Memory B cell (primary cell): ENCODE data around the gene ASPDH.
A peak's percentile ranks its signal among the peaks of the same experiment; 100 is the strongest.
"Not testable (repeated sequence)": the region's sequence is repeated elsewhere in the genome, so short reads cannot be mapped to it uniquely, and the experiment has no call there.

Source experiments
- ATAC-seq: fragments of 150-1000 bp; cut with Tn5 transposase; 2 replicates; pipeline ENCODE4 v1.10.0; 2021; ENCODE audit warnings: low read depth, mild to moderate bottlenecking, moderate library complexity
- DNase-seq, 2 donors: peaks; one replicate each; pipeline ENCODE4 v3.0.0; 2022; ENCODE audit warnings: low spot score in 2 of 2
- H3K27ac Mint-ChIP-seq: one replicate; pipeline ENCODE4 v1.8.0; 2022; ENCODE audit warnings: mild to moderate bottlenecking, moderate library complexity, mixed read lengths
- H3K27me3 Mint-ChIP-seq: one replicate; pipeline ENCODE4 v1.8.0; 2022; ENCODE audit warnings: mixed read lengths
- H3K36me3 Mint-ChIP-seq: one replicate; pipeline ENCODE4 v1.8.0; 2022; ENCODE audit warnings: mild to moderate bottlenecking, mixed read lengths
- H3K4me1 Mint-ChIP-seq: one replicate; pipeline ENCODE4 v1.8.0; 2022; ENCODE audit warnings: mixed read lengths
- H3K4me3 Mint-ChIP-seq: one replicate; pipeline ENCODE4 v1.8.0; 2022; ENCODE audit warnings: mild to moderate bottlenecking, moderate library complexity, mixed read lengths
- H3K9me3 Mint-ChIP-seq: one replicate; pipeline ENCODE4 v1.8.0; 2022; ENCODE audit warnings: mixed read lengths

The ASPDH gene

DNA sequence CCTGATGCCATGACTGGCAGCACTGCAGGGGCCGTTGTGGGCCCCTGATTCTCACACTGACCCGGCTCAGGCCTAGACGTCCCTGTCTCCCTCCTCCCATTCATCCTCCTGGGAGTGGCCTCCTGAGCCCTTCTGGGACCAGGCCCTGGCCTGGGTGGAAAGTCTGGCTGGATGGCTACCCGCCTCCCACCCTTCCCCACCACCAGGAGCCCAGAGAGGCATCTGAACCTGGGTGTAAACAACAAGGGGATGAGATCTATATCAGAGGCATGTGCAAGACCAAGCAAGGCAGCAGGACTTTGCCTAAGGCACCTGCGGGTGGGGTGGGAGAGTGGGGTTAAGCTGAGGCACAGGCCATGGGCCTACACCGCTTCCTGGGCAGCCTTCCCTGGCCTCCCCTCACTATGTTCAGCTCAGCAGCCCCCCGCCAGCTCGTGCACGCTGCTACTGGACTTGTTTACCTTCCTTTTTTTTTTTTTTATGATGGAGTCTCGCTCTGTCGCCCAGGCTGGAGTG is 22.0 kb upstream of the ASPDH start:
- Mint-ChIP-seq H3K4me3 (no peak overlapping the region), H3K36me3 (peaks cover 7% of the 10 kb centered on the region), H3K4me1 (peaks cover 4% of the 10 kb centered on the region), H3K27me3 (peaks cover 21% of the 10 kb centered on the region), H3K27ac (no peak overlapping the region), H3K9me3 (peaks cover 12% of the 10 kb centered on the region)
- DNase-seq (no peak), ATAC-seq (no peak)

DNA sequence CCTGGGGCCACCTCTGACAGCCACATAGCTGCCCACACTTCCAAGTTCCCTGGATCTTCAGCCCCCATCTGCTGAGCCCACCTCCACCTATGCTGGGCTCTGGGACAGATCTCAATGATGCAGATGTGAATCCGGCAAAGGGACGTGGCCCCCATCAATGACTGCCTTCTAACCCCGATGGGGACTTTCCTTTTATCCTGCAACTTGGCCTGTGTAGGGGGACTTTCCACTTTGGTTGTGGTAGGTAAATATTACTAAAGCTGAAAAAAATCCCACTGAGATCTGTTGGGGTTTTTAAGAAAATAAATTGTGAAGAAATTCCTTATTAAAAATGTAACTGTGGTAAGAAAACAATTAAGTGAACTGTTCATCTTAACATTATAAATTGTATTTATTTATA is 20.8 kb upstream of the ASPDH start:
- ATAC-seq (peak; percentile 39), DNase-seq (no peak)
- H3K27ac Mint-ChIP-seq, result no peak overlapping the region
- peaks cover 27% of the 10 kb centered on the region for H3K27me3 Mint-ChIP-seq
- peaks cover 4% of the 10 kb centered on the region for H3K4me1 Mint-ChIP-seq
- H3K4me3 Mint-ChIP-seq, result no peak overlapping the region
- H3K36me3 Mint-ChIP-seq, result peaks cover 7% of the 10 kb centered on the region
- H3K9me3 Mint-ChIP-seq, result peaks cover 12% of the 10 kb centered on the region

DNA sequence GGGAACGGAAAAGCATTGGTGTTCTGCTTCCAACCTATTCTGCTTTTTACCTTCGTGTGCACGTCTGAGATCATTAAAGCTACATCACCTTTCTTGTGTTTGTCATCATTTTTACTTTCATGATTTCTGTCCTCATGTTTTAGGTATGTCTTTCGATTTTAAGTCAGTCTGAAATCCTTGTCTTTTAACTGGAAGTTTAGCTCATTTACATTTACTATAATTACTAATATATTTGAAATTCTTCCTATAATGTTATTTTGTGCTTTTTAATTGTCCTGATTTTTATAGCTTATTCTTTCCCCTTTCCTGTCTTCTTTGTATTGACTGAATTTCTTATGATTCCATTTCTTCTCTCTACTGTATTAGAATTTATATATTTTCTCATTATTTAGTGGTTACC is 19.2 kb upstream of the ASPDH start:
- H3K27ac Mint-ChIP-seq, result no peak overlapping the region
- peaks cover 7% of the 10 kb centered on the region for H3K36me3 Mint-ChIP-seq
- H3K4me3 Mint-ChIP-seq, result no peak overlapping the region
- H3K27me3 Mint-ChIP-seq, result peaks cover 29% of the 10 kb centered on the region
- no peak for DNase-seq
- peaks cover 4% of the 10 kb centered on the region for H3K4me1 Mint-ChIP-seq
- peaks cover 12% of the 10 kb centered on the region for H3K9me3 Mint-ChIP-seq
- ATAC-seq, result no peak

DNA sequence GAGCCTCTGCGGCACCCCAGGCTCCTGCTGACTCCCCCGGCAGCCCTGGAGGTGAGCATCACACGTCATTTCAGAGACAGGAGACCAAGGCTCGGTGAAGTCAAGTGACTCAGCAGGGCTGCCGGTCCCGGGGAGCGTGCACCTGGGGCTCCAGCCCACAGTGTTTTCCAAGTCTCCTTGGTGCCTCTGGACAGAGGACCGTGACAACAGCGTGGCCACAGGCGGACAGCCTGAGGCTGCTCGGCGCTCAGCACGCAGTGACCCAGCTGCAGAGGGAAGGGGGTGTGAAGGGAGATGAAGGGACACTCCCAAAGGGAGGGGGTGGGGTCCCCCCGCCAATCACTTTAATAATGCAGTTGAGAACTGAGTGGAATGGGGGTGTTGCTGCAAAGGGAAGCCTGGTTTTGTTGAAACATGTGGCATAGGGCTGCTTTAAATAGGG is 17.5 kb upstream of the ASPDH start:
- no peak overlapping the region for H3K4me3 Mint-ChIP-seq
- H3K27ac Mint-ChIP-seq, result no peak overlapping the region
- H3K9me3 Mint-ChIP-seq, result peaks cover 12% of the 10 kb centered on the region
- peaks cover 7% of the 10 kb centered on the region for H3K36me3 Mint-ChIP-seq
- DNase-seq (no peak), ATAC-seq (no peak)
- no peaks in the 10 kb centered on the region for H3K4me1 Mint-ChIP-seq
- peaks cover 28% of the 10 kb centered on the region for H3K27me3 Mint-ChIP-seq

DNA sequence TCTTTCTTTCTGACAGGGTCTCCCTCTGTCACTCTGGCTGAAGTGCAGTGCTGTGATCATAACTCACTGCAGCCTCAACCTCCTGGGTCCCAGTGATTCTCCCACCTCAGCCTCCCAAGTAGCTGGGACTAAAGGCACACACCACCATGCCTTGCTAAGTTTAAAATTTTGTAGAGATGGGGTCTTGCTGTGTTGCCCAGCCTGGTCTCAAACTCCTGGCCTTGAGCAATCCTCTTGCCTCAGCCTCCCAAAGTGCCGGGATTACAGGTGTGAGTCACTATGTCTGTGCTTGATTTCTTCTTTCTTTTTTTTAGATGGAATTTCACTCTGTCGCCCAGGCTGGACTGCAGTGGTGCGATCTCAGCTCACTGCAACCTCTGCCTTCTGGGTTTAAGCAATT is 14.3 kb upstream of the ASPDH start:
- not testable (repeated sequence) for H3K4me3 Mint-ChIP-seq, DNase-seq, H3K27ac Mint-ChIP-seq, H3K4me1 Mint-ChIP-seq, H3K36me3 Mint-ChIP-seq, ATAC-seq, H3K9me3 Mint-ChIP-seq
- H3K27me3 Mint-ChIP-seq, result peaks cover 21% of the 10 kb centered on the region

DNA sequence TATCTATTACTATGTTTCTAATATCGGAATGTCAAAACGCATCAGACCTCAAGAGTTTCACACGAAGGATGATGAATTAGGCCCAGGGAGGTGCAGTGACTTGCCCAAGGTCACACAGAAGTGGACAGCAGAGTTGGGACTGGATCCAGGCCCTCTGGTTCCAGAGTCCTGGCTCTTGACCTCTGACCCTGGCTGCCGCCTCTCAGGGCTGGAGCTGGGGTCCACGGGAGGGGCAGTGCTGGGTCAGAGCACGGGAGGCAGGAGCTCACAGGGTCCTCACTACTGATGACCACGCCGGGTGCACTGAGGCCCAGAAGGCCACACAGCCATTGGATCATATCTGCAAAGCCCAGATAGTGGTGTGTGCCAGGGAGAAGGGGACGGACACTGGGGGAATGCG is 9.2 kb upstream of the ASPDH start:
- no peak for ATAC-seq
- H3K4me3 Mint-ChIP-seq, result no peak overlapping the region
- no peak for DNase-seq
- no peaks in the 10 kb centered on the region for H3K36me3 Mint-ChIP-seq
- no peaks in the 10 kb centered on the region for H3K4me1 Mint-ChIP-seq
- H3K27me3 Mint-ChIP-seq, result peaks cover 4% of the 10 kb centered on the region
- no peak overlapping the region for H3K27ac Mint-ChIP-seq
- no peaks in the 10 kb centered on the region for H3K9me3 Mint-ChIP-seq

DNA sequence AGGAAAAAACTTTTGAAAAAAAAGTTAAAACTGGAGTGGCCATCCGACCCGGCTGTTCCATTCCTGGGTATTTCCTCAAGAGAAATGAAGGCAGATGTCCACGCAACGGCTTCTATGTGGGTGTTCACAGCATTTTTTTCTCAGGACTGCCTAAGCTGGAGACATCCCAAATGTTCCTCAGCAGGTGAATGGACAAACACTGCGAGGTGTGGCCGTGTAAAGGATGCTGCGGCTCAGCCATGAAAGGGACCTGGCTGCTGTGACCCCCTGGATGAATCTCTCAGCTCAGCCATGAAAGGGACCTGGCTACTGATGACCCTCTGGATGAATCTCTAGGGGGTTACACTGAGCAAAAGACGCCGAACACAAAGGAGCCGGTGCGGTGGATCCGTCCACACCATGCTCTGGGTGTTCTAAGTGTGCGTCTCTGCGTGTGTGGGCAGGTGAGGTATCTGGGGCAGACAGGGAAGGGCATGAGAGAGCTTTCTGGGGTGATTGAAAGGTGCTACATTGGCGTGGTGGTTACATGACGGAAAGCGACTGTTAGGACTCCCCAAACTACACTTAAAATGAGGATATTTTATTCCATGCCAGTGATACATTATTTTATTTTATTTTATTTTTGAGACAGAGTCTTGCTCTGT is 7.2 kb upstream of the ASPDH start:
- Mint-ChIP-seq H3K27me3 (no peaks in the 10 kb centered on the region), H3K4me3 (no peak overlapping the region), H3K36me3 (no peaks in the 10 kb centered on the region), H3K4me1 (no peaks in the 10 kb centered on the region), H3K27ac (no peak overlapping the region), H3K9me3 (no peaks in the 10 kb centered on the region)
- DNase-seq, result no peak
- no peak for ATAC-seq

DNA sequence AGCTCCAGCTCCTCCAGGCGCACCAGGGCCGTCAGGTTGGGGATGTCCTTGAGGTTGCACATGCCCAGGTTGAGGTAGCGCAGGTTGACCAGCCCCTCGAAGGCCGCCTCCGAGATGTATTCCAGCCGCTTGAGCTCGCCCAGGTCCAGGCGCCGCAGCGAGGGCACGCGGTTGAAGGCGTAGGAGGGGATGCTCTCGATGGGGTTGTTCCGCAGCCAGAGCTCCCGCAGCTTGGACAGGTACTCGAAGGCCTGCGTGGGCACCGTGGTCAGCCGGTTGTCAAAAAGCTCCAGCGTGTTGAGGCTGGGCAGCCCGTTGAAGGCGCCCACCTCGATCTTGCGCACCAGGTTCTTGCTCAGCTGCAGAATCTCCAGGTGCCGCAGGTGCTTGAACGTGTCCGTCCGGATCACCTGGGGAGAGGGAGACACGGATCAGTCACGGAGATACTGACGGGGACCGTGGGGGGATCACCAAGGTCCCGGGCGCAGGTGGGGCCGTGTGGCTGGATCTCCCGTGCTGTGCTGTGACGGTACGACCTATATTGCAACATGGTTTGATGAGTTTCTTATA is 5.4 kb upstream of the ASPDH start:
- H3K36me3 Mint-ChIP-seq, result no peaks in the 10 kb centered on the region
- peaks cover 3% of the 10 kb centered on the region for H3K4me1 Mint-ChIP-seq
- H3K9me3 Mint-ChIP-seq, result no peaks in the 10 kb centered on the region
- no peak for ATAC-seq
- peaks cover 5% of the 10 kb centered on the region for H3K27me3 Mint-ChIP-seq
- H3K27ac Mint-ChIP-seq, result no peak overlapping the region
- H3K4me3 Mint-ChIP-seq, result no peak overlapping the region
- no peak for DNase-seq

DNA sequence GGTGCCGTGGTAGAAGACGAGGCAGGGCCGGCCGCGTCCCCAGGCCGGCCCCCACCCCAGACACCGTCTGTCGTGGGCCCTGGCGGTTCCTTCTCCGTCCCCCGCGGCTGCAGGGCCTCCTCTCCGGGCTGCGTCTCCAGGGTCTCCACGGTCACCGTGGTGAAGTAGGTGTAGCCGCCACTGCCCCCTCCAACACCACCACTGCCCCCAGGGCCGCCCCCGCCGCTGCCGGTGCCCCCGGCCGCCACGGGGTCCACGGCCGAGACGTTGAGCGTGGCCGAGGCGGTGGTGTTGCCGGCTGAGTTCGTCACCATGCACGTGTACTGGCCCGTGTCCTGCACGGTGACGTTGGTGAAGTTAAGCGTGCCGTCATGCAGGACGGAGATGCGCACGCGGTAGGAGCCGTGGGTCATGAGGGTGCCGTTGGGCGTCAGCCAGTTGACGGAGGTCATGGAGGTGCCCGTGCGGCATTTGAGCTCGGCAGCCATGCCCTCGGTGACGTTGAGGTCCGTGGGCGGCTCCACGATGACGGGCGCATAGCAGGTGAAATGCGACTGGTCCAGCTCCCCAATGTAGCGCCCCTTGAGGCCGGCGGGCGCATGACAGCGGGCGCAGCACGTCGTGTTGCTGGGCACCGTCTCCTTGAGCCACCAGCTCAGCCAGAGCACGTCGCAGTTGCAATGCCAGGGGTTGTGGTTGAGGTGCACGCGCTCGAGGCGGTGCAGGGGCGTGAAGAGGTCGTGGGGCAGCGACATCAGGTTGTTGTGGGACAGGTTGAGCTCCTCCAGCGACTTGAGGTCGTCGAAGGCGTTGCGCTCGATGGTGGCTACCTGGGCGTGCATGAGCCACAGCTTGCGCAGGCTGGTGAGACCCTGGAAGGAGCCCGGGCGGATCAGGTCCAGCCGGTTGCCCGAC is 4.6 kb upstream of the ASPDH start:
- H3K4me1 Mint-ChIP-seq, result peaks cover 4% of the 10 kb centered on the region
- DNase-seq (no peak), ATAC-seq (no peak)
- H3K36me3 Mint-ChIP-seq, result no peaks in the 10 kb centered on the region
- no peak overlapping the region for H3K4me3 Mint-ChIP-seq
- no peaks in the 10 kb centered on the region for H3K9me3 Mint-ChIP-seq
- peaks cover 8% of the 10 kb centered on the region for H3K27me3 Mint-ChIP-seq
- H3K27ac Mint-ChIP-seq, result no peak overlapping the region

DNA sequence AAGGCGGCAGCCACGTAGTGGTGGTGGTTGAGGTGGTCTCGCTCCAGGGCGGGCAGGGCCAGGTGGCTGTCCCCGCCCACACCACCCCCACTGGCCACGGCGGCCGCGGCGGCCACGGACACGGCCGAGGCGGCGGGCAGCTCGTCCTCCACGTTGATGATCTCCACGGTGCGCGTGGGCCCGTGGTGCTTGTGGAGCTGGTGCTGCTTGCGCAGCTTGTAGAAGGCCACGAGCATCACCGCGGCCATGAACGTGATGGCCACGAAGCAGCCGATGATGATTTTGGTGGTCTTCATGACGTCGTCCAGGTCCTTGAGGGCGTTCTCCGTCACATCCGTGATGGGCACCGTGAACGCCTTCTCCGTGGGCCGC is 4.0 kb upstream of the ASPDH start:
- H3K4me3 Mint-ChIP-seq, result no peak overlapping the region
- ATAC-seq (no peak), DNase-seq (no peak)
- peaks cover 10% of the 10 kb centered on the region for H3K27me3 Mint-ChIP-seq
- H3K27ac Mint-ChIP-seq, result no peak overlapping the region
- no peaks in the 10 kb centered on the region for H3K36me3 Mint-ChIP-seq
- H3K9me3 Mint-ChIP-seq, result no peaks in the 10 kb centered on the region
- H3K4me1 Mint-ChIP-seq, result peaks cover 7% of the 10 kb centered on the region

DNA sequence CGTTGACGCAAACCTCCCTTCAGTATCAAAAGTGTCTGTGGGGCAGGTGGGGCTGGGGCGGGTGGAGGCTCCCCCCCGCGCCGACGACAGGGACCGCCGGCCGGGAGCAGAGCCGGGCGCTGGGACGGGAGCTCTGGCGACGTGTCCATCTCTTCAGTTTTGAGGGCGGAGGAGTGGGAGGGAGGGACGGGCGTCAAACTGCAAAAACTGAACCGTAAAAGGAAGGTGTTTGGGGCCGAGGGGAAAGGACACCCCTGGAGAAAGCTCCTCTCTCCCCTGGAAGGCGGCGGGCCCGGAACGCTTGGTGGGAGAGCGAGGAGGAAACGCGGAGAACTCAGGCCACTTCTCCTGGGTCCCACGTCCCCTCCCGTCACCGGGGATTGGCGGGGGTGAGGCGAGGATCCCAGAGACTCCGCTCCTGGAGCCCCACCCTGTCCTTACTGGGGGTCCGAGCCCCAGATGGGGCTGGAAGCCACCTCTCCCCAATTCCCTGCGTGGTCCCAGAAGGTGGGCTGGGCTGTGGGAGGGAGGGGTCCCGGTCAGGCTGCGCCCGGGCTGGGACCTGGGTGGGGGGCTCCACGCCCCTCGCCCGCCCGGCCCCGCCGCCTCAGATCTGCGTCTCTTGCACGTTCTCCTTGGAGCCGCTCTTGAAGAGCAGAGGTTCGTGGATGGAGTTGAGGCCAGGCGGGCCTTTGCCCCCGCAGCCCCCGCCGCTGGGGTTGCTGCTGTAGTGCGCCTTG is 3.4 kb upstream of the ASPDH start:
- Mint-ChIP-seq H3K27me3 (peaks cover 10% of the 10 kb centered on the region), H3K4me1 (peaks cover 7% of the 10 kb centered on the region), H3K27ac (no peak overlapping the region), H3K9me3 (no peaks in the 10 kb centered on the region), H3K4me3 (no peak overlapping the region), H3K36me3 (no peaks in the 10 kb centered on the region)
- DNase-seq (no peak), ATAC-seq (no peak)

DNA sequence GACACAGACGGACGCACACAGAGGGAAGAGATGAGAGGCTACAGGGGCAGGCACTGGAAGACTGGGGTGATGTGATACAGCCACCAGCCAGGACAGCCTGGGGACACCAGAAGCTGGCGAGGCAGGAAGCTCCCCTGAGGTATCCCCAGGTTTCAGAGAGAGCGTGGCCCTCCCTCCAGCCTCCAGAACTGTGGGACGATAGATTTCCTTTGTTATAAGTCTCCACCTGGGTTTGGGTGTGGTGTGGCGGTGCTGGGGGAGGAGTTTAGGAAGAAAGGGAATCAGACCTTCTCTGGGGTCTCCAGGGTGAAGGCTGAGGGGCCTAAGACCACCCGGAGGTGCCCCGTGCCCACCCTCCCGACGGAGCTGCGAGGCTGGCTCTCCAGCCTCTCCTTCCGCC is 2.7 kb upstream of the ASPDH start:
- peaks cover 12% of the 10 kb centered on the region for H3K4me1 Mint-ChIP-seq
- no peak overlapping the region for H3K27ac Mint-ChIP-seq
- peaks cover 2% of the 10 kb centered on the region for H3K36me3 Mint-ChIP-seq
- no peak for ATAC-seq
- H3K4me3 Mint-ChIP-seq, result no peak overlapping the region
- DNase-seq, result no peak
- peaks cover 10% of the 10 kb centered on the region for H3K27me3 Mint-ChIP-seq
- no peaks in the 10 kb centered on the region for H3K9me3 Mint-ChIP-seq

DNA sequence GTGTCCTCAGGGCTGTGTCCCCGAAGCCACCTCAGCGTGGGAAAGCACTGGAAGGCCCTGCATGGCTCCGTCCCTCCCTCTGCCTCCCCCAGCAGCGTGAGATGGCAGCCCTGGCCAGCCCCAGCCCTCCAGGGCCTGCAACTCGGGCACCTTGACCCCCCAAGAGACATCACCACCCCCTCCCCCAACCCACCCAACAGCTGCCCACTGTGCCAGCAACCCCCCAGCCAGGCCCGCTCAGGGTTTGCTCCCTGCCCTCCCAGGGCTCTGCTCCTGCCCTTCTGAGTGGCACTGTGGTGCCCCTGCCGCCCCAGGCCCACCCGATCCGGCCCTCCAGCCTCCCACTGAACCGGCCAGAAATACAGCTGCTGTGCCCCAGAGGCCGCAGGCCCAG is 1.5 kb upstream of the ASPDH start:
- Mint-ChIP-seq H3K4me3 (no peak overlapping the region), H3K9me3 (peaks cover 1% of the 10 kb centered on the region), H3K4me1 (peaks cover 18% of the 10 kb centered on the region), H3K27me3 (peaks cover 12% of the 10 kb centered on the region), H3K36me3 (peaks cover 3% of the 10 kb centered on the region), H3K27ac (no peak overlapping the region)
- no peak for DNase-seq
- no peak for ATAC-seq
